Stimulated activated naive CD4-positive, alpha-beta T cell treated with Interleukin-2 at 50 U/mL for 16 hours (primary cell): ENCODE data around the gene MYOCOS.

ENCODE experiments used
- DNase-seq: peaks from one replicate; lab custom pipeline; 2025; lab: John Stamatoyannopoulos, UW

Gene MYOCOS

DNA sequence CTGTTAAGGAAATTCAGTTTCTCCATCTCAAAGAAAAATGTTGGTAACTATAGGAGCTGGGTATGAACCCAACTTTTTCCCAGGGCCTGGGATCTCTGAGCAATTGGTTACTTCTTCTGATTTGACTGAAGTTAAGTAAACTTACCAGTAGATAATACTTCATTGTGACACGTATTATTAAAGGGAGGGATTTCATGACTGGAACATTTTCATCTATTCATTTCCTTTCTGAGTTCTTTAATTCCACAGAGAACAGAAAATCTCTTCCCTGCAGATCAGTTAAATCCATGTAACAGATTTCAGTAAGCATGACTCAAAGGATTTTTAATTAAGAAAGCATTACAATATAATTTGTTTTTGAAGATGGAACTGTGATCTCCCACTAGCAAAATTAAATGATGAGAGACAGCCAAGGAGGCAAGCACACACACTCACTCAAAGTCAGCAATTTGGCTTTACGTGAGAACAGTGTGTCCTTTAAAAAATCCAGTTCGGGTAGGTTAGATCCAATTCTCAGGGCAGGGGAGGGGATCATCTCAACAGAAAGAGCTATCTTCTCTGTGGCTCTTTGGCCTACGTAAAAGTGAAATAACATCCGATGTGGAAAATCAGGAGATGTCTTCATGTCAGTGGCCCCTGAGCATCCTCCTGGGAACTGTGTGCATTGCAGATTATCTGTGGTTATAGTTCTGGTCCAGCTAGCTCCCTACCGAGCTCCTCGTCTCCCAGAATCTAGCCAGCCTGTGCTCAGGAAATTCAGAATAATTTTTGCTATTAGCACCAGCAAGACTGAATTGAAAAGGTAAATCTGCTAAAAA is 41.2 kb downstream of the MYOCOS start:
- DNase-seq: no peak

- no peak for DNase-seq
Measured at GRCh38 chr1:171663854-171664575, 42.0 kb downstream of the MYOCOS start.

DNA sequence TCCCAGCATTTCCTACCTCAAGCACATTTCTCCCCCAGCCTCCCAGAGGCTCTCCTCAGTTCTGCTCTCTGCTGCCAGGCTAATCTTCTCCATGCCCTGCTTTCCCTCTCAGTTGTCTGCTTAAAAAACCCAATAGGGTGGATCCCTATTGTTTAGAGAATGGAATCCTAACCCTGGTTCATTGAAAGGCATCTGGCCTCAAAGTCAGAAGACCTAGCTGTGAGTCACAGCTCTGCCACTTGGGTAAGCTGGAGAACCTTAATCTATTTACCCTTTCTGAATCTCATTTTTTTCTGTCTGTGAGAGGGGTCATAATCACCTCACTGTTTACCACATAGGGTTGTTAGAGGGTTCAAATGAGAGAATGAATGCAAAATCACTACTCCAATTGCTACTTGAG is 42.9 kb downstream of the MYOCOS start:
- DNase-seq: no peak

DNA sequence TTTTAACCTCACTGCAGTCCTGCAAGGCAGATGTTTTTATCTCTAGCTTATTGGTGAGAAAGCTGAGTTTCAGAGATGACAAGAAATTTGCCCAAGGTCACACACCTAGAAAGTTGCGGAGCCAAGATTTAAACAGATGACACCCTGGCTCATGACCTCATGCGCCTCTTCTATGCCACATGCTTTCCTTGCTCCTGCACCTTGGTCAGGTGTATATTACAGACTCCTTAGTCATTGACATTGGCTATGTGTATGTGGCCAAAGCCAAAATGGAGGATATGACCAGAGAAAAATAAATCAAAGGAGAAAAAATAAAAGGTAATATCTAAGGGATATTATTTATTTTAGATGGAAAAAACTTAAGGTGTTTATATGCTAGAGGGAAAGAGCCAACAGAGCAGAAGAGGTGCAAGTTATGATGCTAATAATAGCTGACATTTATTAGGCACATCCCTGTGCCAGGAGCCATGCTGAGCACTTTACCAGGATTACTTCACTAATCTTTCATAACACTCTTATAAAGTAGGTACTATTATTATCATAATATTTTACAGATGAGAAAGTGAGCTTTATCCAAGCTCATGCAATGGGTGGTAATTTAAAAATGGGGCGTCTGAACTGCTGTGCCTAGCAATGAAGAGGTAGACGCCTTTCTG is 44.2 kb downstream of the MYOCOS start:
- DNase-seq: no peak

DNA sequence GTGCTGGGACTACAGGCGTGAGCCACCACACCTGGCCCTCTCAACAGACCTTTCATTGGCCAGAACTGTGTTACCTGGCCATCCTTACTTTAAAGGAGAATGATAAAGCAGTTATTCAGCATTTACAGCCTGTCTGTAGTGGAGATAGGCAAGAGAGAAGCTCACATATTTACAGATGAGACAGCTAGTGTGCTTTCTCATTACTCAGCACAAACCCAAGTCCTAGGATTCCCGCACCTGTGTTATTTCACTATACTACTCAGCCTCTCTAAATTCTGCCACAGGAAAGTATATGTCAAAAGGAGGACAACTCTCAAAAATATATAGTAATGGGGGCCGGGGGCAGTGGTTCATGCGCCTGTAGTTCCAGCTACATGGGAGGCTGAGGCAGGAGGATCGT is 46.3 kb downstream of the MYOCOS start:
- DNase-seq: no peak

GRCh38 chr1:171670739-171671138 is 48.7 kb downstream of the MYOCOS start:
- DNase-seq: no peak

DNA sequence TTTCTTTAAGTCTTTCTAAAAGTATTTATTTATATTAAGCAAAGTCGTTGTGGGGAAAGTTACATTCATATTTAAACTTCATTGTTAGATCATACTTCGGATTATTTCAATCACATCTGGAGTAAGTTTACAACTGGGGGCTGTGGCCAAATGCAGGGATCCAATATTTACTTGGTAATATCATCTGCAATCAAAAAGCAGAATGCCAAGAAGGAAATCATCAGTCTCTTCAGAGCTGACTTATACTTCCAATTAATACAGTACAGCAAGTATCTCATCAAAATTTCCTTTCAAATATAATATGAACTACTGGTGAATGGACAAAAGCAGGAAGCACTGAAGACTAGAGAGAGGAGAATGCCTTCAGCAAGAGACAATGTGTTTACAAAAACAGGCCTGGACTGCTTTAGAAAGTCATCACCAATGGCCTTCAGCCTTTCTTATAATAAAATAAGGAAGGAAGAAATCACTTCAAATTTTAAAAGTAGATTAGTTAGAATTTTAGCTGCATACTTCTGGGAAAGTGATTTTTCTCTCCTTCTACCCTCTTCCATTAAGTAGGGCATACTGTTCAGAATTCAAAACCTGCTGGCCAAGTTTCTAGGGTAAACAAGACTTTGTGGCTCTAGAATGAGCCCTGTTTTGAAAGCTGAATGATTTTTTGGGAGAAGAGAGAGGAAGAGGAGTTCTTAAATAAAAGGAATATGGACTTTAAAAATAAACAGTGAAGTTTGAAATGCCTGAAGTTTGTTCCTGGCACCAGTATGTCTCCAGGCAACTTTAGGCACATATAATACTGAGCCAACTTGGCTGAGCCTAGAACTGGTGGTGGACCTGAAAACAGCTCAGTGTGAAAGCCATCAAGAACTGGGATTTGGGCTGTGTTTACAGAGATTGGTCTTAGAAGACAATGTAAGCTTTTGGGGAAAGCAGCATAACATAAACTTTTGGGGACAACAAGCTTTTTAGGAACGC is 52.7 kb downstream of the MYOCOS start:
- no peak for DNase-seq
